CD4-positive, alpha-beta T cell treated with Interleukin-17A for 1 hour (primary cell): ENCODE data around the gene RBFOX1.

ENCODE experiments used
- DNase-seq: peaks from one replicate; pipeline ENCODE4 v3.0.0-alpha.2; 2020

RBFOX1 gene

DNA sequence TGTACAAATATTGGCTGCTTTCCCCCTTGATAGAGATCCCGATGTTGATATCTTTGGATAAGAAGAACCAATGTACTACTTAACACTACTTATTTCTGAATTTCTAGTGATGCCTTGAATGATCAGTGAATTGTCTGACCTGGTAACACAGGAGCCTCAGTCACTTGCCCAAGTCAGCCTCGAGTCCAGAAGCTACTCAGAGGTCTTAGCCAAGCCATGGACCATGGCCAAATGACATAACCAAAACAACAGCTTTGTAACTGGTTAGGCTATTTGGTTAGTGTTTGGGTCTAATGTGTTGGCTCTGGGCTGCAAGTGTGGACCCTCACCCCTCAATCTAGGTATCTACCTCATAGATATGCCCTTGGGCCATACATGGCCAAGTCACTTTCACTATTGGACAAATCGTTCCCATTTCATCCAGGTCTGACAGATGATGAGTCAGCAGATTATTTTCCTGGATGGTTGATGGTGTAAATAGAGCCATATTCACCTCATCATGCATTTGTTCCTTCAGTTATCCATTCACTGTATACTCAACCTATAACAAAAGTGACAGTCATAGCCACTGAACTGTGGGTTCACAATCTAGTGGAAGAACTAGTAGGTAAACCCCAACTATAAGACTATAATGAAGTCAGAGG lies 3.5 kb downstream of the RBFOX1 start:
- DNase-seq: no peak

DNA sequence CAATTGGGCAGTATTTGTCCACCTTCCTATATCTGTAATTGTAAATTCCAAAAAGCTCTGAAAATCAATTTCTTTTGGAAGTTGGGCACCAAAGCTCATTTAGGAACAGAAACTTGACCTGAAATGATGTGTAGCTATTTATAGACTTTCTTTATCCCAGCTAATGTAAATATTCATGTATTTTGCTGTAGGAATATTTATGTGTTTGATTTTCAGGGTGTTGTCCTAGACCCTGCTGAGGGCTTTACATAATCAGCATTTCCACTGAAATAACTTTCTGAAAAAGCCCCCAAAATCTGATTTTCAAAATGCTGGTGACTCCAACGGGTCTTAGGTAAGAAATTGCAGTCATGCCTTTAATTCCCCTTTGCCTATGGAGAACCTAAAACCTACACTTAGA lies 4.1 kb downstream of the RBFOX1 start:
- no peak for DNase-seq

DNA sequence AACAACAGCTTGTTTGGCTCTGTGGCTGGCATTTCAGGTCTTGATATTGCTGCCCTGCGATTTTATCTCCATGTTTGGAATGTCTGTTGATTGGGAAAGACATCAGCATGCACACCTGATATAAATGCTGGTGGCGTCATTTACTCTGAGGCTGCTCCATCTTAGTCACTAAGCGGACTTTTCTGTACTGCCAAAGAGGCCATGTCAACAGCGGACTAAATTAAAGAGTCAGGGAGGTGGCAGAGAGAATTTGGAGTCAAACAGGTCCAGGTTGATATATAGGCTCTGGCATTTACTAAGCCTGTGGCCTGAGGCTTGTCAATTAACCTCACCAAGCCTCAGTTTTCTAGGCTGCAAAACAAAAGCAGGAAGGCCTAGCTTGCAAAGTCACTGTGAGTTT lies 6.2 kb downstream of the RBFOX1 start:
- no peak for DNase-seq

DNA sequence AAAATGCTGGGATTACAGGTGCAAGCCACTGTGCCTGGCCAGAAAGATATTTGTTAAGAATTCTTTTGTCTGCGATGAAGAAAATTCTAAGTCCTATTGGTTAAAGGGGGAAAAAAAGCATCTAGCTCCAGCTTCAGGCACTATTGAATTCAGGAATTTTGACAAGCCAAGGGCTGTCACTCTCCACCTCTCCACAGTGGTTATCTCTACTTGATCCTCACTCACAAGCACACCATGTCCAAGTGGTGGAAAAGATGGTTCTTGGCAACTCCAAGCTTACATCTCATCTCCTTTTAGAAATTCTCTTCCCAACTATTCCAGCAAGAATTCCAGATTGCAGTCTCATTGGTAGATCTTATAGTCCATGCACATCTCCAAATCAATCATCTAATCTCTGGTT lies 7.1 kb downstream of the RBFOX1 start:
- DNase-seq: no peak

DNA sequence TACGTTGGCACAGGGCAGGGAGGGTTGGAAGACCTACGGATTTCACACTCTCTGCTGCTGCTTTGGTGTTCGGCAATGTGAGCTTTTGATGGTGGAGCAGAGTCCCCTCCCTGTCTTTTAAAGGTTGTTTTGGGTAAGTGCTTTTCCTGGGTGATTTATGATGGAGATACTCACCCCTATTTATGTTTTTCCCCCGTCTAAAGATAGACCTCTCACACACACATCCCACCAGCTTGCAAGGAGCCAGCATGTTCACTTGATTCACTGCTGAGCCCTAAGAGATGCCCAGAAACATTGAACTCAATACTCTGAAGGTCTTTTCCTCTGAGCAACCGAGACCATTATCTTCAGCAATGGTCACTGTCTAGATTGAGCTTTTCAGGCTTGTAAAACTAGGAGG lies 8.3 kb downstream of the RBFOX1 start:
- DNase-seq: no peak

DNA sequence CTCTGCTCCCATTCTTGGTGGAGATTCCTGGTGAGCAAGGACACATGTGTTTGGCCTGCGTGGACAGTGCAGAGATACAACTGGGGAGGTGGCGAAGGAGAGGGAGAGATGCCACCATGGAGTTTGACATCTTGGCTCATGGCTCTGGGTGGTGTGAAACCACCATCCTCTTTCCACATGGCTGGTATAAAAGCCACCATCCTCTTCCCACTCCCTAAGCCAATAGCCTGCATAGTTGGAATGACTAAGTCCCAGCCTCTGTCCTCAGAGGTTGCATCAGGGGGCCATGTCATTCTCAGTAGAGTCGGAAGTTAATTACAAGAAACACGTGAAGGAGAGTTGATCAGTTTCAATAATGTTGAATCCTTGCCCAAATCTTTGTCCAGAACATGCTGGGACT lies 10.0 kb downstream of the RBFOX1 start:
- no peak for DNase-seq

DNA sequence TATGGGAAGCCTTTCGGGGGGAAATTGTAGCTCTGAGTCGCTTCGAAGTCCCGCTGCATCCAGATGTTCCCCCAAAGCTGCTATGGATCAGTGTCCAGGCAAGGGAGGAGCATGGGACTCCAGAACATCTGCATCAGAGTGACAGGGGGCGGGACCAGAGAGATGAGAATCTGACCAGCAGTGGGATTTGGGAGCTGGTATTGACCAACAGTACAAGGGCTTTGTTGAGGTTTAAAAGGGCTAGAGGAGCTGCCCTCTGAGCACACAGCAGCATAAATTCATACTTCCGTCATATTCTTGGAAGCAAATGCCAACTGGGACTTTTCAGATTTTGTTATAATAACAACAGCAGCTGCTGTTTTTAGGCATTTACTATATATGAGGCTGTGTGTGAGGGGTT lies 10.6 kb downstream of the RBFOX1 start:
- no peak for DNase-seq

DNA sequence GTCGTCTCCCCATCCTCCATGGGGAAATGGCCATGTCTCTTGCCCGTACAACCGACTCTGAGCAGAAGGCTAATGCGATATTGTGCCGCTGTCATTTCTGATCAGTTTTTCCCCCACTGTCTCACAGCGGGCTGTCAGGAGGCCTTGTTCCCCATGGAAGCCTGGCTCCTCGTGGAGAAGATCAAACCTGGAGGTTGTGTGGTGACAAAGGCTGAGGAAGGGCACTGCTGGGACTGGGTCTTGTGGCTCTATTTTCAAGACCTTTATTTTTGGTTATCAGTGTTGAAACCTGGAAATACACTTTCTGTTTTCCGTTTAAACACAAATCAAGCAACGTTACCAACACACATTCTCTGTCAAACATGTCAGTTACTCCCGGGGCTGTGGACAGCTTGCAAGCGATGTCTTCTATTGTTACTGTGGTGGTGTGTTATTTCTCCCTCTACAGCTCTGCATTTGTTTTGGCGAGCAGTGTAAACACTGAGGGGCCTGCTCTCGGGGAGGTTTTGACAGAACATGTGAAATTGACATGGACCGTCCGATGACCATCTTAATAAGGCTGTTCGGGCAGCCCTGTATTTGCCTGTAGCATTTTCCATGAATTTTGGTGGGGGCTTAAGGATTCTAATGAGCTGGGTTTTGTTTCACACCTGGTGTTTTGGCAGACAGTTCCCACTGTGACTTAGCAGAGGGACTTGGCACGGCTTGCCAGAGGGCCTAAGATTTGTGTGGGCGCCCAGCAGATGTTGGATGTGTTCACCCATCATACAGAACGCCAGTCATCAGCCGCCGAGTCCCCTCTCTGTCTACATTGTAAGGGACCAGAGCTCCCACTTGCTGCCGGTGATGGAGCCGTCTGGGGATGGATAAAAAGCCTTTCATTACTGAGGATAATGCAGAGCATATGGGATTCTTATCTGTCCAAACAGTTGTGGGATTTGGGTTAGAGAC lies 12.5 kb downstream of the RBFOX1 start:
- DNase-seq: no peak

DNA sequence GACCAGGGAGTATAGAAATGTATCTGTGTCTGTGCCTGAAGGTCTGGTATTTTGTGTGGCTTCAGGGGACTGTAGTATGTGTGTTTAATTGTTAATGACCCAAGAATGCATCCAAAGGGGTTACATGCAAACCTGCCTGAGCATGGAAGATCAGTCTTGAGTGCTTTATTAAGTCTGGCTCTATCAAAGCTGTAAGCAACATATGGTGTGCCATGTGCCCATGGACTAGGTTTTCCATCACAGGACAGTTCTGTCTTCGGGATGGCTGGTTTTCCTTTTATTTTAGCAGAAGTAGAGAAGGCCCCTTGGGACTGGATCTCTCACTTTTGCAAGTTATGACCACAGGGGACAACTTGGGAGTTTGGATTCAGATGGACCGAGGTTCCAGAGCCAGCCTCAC lies 18.2 kb downstream of the RBFOX1 start:
- no peak for DNase-seq

DNA sequence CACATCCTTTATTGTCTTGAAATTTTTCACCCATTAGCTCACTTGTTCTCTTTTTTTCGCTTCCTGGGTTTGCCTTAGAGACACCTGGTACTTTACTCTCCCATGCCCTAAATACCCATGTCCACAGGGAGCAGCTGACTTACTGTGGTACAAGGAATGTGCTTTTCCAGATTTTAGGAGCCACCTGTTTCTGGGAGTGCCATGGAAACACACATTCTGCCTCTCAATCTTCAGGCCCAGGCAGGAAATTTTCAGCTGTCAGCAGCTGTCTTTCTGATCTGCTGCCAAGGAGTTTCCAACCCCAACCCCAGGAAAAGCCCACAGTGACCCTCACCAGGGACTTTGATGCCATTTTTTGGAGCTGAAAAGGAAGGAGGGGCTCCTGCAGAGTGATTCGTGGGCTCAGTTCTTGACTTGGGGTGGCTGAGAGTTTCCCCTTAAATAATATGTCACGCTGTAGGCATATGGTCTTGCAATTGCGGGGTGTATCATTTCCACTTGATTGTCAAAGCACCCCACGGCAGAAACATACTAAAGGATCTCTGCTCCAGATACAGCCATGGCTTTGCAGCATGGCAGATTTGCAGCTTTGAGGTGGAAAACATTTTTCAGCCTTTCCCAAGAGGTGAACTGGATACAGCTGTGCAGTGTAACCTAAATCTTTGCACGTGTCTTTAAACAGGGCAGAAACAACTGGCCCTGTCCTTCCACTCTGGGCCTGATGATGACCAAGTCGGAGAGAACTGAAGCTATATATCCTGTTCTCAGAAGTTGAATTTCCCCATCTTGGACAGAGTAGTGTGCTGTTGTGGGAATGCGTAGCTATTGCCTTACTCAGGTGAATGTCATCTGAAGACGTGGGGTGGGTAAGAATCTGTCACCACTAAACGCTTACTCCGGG lies 19.2 kb downstream of the RBFOX1 start:
- no peak for DNase-seq

DNA sequence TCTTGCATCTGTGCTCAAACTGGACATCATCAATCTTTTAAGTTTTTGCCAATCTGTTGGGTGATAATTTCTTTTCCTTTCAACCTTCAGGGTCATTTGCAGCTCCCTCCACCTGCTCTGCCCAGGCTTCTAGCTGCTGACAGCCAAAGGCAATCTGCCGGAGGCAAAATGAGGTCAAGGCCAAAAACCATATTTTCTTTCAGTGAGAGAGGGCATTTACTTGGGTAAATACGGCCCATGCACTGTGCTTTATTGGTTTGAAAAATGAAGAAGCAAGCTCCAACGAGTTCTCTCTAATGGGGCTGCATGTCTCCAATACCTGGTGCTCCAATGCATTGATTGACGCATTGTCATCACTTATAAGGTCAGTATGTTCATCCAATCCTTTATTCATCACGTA lies 23.1 kb downstream of the RBFOX1 start:
- no peak for DNase-seq

DNA sequence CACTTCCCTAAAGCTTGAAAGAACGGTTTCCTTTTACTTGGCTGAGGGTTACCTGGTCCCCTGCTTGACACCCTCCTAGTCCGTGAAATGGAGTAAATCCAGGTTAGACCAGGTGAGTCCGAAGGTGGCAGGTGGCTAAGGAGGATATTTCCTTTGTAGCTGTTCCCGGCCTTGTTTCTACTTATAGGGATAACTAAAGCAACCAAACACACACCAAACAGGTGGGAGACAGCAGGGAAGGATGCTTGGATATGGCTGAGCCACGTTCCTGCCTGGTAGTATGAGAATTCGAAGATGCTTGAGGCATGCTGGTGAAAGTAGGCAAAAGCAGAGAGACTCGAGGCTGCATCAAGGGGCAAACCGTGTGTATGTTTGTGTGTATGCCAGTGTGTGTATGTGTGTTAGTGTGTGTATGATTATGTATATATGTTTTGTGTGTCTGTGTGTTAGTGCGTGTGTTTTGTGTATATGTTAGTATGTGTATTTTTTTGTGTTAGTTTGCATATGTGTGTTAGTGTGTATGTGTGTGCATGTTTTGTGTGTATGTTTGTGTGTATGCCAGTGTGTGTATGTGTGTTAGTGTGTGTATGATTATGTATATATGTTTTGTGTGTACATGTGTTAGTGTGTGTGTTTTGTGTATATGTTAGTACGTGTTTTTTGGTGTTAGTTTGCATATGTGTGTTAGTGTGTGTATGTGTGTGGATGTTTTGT lies 28.9 kb downstream of the RBFOX1 start:
- DNase-seq: no peak

DNA sequence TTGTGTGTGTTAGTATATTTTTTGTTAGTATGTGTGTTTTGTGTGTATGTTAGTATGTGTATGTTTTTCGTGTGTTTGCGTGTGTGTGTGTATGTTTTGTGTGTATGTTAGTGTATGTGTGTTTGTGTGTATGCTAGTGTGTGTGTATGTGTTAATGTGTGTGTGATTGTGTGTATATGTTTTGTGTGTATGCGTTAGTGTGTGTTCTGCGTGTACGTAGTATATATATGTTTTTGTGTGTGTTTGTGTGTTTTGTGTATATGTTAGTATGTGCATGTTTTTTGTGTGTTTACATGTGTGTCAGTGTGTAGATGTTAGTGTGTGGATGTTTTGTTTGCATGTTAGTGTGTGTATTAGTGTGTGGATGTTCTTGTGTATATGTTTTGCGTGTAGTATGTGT lies 29.6 kb downstream of the RBFOX1 start:
- no peak for DNase-seq

DNA sequence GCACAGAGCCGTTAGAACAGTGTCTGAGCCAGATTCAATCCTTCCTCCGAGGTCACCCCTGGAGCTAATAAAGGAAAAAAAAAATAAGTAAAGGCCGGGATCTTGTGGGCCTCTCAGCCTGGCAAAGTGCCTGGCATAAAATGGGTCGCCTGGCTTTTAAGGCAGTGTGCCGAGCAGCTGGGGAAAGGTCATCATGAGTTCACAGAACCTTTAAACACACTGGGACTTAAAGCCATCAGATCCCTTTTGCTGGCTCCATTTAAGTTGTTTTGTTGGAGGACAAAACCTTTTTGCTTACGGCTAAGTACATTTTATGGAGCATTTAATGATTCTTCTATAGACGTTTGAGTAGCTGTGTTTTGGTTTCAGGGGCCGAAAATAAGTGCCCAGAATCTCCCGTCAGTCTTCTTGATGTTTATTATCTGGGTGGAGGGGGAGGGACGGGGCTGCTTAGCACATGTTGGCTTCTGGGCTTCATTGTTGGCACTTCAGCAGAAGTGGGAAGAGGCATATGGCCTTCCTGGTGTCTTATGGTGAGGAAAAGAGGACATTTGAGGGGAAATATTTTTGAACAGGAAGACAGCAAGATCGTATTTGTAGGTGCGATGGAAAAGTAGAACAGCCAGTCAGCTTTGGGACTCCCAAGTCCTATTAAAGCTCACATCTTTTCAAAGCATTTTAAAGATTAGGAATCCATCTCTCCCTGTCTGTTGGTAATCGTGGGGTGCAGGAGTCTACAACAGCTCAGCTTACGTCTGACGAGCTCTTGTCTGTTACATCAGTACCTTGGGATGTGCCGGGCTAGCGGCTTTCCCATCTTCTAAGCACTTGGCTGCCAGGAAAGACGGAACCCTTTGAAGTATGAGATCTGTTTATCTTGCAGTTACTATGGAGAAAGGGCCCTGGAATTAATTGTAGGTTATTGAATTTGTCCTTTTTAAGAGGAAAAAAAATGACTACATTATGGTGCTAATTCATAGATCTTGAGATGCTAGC lies 31.1 kb downstream of the RBFOX1 start:
- DNase-seq: no peak

DNA sequence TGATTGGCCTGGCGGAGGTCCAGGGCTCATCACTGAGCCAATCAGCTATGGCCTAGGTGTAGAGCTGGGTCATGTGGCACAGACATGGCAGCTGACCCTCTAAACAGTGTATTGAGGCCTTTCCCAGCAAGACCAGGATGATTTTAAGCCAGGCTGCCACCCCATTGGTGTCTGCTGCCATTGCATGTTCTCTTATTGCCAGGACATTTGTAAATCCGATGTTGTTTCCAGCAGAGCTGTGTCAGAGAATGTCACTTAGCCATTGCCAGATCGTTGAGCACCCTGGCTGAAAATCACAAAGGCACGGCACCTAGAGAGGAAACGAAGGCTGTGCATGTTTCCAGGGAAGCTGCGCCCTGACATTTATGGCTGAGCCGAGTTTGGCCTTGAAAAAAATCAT lies 33.4 kb downstream of the RBFOX1 start:
- DNase-seq: no peak

DNA sequence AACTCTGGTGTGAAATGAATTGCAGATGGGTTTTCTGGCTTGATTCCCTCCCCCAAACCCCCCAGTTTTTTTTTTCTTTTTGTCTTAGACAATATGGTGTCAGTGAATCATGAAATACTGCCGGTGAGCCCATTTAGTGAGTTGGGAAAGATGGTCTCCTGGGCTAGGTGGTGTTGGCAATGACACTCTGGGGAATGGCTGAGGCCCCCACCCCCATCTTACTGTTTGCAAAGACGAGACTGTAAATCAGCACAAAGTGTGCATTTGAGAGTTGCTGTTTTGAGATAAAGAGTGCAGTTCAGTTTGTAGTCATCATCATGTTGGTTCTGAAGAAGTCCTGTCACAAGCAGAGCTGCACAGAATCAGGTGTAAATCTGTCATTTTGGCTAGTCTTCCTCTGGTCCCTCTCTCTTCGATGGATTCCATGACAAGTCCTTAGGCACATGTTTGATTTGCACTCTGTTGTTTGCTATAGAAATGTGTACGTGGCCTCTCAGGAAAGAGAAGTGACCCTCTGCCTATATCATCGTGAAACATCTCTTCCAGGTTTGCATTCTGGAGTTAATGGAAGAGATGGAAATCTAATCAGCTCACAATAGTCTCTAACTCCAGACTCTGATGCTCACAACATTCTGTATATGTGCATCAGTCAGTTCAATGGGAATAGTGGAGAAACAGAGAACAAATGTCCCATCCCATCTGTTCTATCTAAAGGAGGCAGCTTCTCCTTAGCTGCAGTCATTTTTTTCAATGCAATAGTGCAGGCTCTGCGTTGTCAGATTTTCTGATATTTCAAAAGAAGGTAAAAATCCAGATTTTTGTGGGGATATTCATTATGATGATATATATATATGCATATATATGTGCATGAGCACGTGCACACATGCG lies 34.6 kb downstream of the RBFOX1 start:
- no peak for DNase-seq

DNA sequence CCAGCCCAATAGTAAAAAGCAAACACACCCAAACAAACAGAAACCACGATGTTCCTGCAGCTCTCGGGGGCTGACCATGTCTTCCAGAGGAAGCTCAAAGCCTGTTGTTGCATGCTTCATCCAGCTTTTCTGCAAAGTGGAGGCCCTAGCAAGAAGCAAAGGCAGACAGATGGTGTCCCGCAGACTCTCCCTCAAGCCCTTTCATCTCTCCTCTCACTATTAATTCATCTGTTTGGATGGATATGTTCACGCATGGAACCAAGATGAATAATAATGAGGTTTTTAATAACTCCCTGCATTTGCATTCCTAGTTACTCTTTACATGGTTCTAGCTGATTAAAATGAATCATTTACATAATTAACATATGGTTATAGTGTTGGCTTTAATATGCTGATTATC lies 36.6 kb downstream of the RBFOX1 start:
- DNase-seq: no peak

DNA sequence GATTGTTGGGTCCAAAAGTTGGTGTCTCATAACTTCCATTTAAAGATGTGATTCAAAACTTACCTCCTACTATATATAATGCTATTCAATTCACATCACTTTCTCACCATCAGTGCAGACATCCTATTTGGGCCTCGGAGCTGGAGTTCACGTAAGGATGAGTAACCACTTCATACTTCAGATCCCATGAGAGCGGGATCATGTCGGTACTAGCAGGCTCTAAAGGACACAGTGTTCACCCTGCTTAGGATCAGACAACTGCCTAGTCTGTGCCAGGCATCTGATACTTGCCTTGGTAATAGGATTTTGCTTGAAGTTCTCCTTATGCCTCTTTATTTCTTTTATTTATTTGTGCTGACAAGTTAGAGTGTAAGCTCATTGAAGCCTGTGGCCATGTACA lies 39.5 kb downstream of the RBFOX1 start:
- no peak for DNase-seq

DNA sequence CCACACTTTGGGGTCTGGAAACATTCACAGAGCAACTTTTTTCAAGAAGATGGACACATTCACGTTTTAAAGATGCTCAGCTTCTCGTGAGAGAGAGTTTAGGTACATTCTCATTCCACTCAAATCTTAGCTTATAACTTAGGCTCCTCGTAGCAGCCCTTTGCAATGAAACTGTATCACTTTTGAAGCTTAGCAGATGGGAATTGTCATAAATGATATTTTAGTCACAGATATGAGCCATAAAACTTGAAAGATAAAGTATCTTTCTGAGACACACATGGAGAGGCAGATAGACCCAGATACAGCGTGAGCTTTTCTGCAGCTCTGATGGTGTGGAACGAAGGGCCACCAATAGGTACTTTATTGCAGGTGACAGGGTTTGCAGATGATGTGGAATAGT lies 41.1 kb downstream of the RBFOX1 start:
- DNase-seq: no peak

DNA sequence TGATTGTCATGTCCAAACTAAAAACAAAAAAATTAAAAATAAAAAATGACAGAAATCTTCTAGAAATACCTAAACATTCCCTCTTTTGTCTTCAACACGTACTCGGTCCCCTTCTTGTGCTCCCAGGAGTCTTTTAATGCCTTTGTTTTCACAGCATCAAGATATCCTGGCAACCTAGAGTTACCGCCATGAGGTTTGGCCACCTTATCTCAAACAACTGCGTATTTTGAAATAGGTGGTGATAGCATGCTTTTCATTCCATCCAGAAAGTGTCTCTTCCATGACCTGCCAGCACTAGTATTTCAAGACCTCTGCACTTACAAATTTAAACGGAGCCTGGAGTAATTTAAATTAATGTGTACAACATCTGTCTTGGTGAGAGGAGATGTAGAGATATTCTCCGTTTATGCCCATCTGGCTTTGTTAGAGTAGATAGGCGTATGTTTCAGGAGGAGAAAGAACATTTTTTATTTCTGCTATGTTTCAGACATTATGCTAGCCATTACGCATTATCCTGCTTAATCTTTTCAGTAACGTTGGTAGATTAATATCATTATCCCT lies 42.0 kb downstream of the RBFOX1 start:
- DNase-seq: no peak
